Naive B cell (primary cell): ENCODE data around the gene LANCL3. TPM values are rescaled to one million over a fixed set of nuclear protein-coding genes. Genes with fewer than 3 reads are reported as not detected.
"Not testable (repeated sequence)": the region's sequence is repeated elsewhere in the genome, so short reads cannot be mapped to it uniquely, and the experiment has no call there.

ENCODE experiments used
- ATAC-seq, 2 donors: fragments of 150-1000 bp; cut with Tn5 transposase; 2 replicates each; pipeline ENCODE4 v1.10.0; 2021; ENCODE audit warnings: low read depth in 2 of 2, mild to moderate bottlenecking in 2 of 2, moderate library complexity in 2 of 2
- DNase-seq: peaks from one replicate; pipeline ENCODE4 v3.0.0; 2022
- H3K27ac Mint-ChIP-seq, 6 donors: one replicate each; pipeline ENCODE4 v1.8.0; 2020 to 2022; ENCODE audit warnings: mild to moderate bottlenecking in 6 of 6, mixed read lengths in 6 of 6, moderate library complexity in 5 of 6, inconsistent platforms in 2 of 6
- H3K27me3 Mint-ChIP-seq, 3 donors: one replicate each; pipeline ENCODE4 v1.8.0; 2021 to 2022; ENCODE audit warnings: mixed read lengths in 3 of 3, mild to moderate bottlenecking in 1 of 3
- H3K36me3 Mint-ChIP-seq, 2 donors: one replicate each; pipeline ENCODE4 v1.8.0; 2020 to 2022; ENCODE audit warnings: mixed read lengths in 2 of 2, inconsistent platforms in 1 of 2, mild to moderate bottlenecking in 1 of 2
- H3K4me1 Mint-ChIP-seq, 3 donors: one replicate each; pipeline ENCODE4 v1.8.0; 2020 to 2022; ENCODE audit warnings: mixed read lengths in 3 of 3, inconsistent platforms in 1 of 3, mild to moderate bottlenecking in 1 of 3, moderate library complexity in 1 of 3
- H3K4me3 Mint-ChIP-seq, 8 donors: one replicate each; pipeline ENCODE4 v1.8.0; 2020 to 2022; ENCODE audit warnings: mild to moderate bottlenecking in 8 of 8, mixed read lengths in 8 of 8, moderate library complexity in 8 of 8, inconsistent platforms in 2 of 8
- H3K9me3 Mint-ChIP-seq, 7 donors: one replicate each; pipeline ENCODE4 v1.8.0; 2020 to 2022; ENCODE audit warnings: mixed read lengths in 7 of 7, mild to moderate bottlenecking in 5 of 7, inconsistent platforms in 2 of 7, moderate library complexity in 1 of 7
- polyA plus RNA-seq, 6 donors: library from polyadenylated mRNA; unstranded; fragments of 300-500 nt; fragmentation: Illumina TruSeq; gene quantifications; one replicate each; pipeline ENCODE4 v1.2.3, GENCODE V29; 2021; ENCODE audit warnings: low read depth in 6 of 6

The LANCL3 gene
- under 1 TPM in 2 of 6 donors, not detected in 4; 0.03 to 0.19 TPM for polyA plus RNA-seq

DNA sequence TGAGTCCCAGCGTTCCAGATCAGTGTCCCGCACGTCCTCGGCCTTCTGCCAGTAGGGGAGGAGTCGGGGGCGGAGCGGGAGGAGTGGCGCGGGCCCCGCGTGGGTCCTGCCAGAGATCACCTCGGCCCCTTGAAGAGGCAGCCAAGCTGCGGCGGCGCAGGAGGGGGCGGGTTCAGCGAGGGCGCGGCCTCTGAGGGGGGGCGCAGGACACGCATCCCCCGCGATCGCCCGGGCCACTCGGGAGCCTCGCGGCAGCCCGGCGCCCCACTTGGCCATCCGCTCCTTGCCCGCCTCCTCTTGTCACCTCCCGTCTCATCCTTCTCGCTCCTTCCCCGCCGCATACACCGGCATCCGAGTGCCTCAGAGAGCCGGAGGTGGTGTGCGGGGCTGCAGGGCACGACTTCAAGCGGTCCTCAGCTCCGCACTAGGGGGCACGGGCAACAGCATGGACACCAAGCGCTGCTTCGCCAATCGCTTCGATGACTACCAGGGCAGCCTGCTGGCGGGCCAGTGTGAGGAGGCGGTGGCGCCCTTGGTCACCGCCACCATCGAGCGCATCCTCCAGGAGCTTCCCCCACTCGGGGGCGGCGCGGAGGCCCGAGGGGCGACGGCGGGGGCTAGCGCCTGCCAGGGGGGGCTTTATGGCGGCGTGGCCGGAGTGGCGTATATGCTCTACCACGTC lies at the start of gene LANCL3:
Gene LANCL3, plus strand, starts transcription at position 236 of the 682 bp plus-strand sequence. Its CDS starts 210 bp downstream, at position 446.
- H3K9me3 Mint-ChIP-seq: peaks cover 0 to 12% (median 2%) of the 10 kb centered on the region in 7 donors
- peak within 1 kb of the TSS in 7 of 8 donors; percentile 73 to 89 (median 82) for H3K4me3 Mint-ChIP-seq
- peaks cover 24 to 34% (median 24%) of the 10 kb centered on the region in 3 donors for H3K27me3 Mint-ChIP-seq
- peak in 1 of 2 donors; percentile 18 for ATAC-seq
- DNase-seq, H3K36me3 Mint-ChIP-seq, H3K4me1 Mint-ChIP-seq, H3K27ac Mint-ChIP-seq: not testable (repeated sequence)

DNA sequence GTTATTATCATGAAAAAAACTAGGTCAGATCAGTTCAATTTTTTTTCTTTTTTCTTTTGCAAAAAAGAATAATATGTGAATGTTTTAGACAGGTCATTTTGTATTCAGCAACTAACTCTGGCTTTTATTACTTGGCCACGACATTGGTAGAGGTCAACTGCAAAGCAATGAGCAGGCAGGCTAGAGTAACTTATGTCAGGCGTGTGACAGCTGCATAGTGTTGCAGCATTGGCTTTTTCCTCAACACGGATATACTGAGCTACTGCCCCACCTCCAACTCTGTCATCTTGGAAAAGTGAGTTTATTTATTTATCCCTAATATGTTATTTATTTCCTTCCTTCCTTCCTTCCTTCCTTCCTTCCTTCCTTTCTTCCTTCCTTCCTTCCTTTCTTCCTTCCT lies 47.8 kb upstream of the LANCL3 start:
- ATAC-seq, DNase-seq: not testable (repeated sequence)

DNA sequence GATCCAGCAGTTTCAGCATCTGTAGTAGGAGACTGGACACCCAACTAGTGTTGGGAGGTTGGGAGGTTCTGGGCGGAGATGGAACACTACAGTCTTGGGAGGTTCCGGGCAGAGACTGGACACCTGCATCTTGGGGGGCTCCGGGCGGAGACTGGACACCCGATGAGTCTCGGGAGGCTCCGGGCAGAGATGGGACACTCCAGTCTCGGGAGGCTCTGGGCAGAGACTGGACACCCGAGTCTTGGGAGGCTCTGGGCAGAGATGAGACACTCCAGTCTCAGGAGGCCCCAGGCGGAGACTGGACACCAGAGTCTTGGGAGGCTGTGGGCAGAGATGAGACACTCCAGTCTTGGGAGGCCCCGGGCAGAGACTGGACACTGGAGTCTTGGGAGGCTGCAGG lies 29.5 kb upstream of the LANCL3 start:
- Mint-ChIP-seq H3K4me3 (no peak overlapping the region), H3K27ac (no peak overlapping the region), H3K36me3 (no peaks in the 10 kb centered on the region), H3K9me3 (peaks cover 0 to 12% (median 5%) of the 10 kb centered on the region in 7 donors), H3K4me1 (no peaks in the 10 kb centered on the region), H3K27me3 (peaks cover 0 to 17% (median 10%) of the 10 kb centered on the region in 3 donors)
- ATAC-seq (no peak), DNase-seq (no peak)

More for the DNA sequence above, 47.8 kb upstream of the LANCL3 start:
- H3K27ac Mint-ChIP-seq, H3K4me1 Mint-ChIP-seq, H3K36me3 Mint-ChIP-seq, H3K4me3 Mint-ChIP-seq, H3K9me3 Mint-ChIP-seq: not testable (repeated sequence)
- peaks cover 4 to 33% (median 21%) of the 10 kb centered on the region in 3 donors for H3K27me3 Mint-ChIP-seq

DNA sequence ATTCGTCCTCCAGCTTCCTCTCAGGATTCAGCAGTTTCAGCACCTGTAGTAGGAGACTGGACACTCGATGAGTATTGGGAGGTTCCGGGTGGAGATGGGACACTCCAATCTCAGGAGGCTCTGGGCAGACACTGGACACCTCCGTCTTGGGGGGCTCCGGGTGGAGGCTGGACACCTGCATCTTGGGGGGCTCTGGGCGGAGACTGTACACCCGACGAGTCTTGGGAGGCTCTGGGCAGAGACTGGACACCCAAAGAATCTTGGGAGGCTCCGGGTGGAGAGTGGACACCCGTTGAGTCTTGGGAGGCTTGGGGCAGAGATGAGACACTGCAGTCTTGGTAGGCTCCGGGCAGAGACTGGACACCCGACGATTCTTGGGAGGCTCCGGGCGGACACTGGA lies 28.7 kb upstream of the LANCL3 start:
- ATAC-seq: no peak
- H3K4me1 Mint-ChIP-seq: no peaks in the 10 kb centered on the region
- no peaks in the 10 kb centered on the region for H3K36me3 Mint-ChIP-seq
- no peak overlapping the region for H3K27ac Mint-ChIP-seq
- no peak for DNase-seq
- no peak overlapping the region for H3K4me3 Mint-ChIP-seq
- H3K27me3 Mint-ChIP-seq: peaks cover 0 to 16% (median 10%) of the 10 kb centered on the region in 3 donors
- H3K9me3 Mint-ChIP-seq: peaks cover 0 to 12% (median 5%) of the 10 kb centered on the region in 7 donors

DNA sequence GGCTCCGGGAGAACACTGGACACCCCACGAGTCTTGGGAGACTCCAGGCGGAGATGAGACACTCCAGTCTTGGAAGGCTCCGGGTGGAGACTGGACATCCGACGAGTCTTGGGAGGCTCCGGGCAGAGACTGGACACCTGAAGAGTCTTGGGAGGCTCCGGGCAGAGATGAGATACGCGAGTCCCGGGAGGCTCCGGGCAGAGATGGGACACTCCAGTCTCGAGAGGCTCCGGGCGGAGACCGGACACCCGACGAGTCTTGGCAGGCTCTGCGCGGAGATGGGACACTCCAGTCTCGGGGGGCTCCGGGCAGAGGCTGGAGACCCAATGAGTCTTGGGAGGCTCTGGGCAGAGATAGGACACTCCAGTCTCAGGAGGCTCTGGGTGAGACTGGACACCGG lies 28.1 kb upstream of the LANCL3 start:
- peaks cover 0 to 16% (median 5%) of the 10 kb centered on the region in 3 donors for H3K27me3 Mint-ChIP-seq
- no peaks in the 10 kb centered on the region for H3K4me1 Mint-ChIP-seq
- DNase-seq (no peak), ATAC-seq (no peak)
- peaks cover 0 to 12% (median 5%) of the 10 kb centered on the region in 7 donors for H3K9me3 Mint-ChIP-seq
- H3K4me3 Mint-ChIP-seq: no peak overlapping the region
- H3K27ac Mint-ChIP-seq: no peak overlapping the region
- no peaks in the 10 kb centered on the region for H3K36me3 Mint-ChIP-seq

DNA sequence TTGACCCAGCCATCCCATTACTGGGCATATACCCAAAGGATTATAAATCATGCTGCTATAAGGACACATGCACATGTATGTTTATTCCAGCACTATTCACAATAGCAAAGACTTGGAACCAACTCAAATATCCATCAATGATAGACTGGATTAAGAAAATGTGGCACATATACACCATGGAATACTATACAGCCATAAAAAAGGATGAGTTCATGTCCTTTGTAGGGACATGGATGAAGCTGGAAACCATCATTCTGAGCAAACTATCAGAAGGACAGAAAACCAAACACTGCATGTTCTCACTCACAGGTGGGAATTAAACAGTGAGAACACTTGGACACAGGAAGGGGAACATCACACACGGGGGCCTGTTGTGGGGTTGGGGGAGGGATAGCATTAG lies 26.9 kb upstream of the LANCL3 start:
- not testable (repeated sequence) for H3K4me1 Mint-ChIP-seq, H3K4me3 Mint-ChIP-seq, H3K36me3 Mint-ChIP-seq, ATAC-seq, DNase-seq, H3K27ac Mint-ChIP-seq
- Mint-ChIP-seq H3K27me3 (peaks cover 0 to 17% (median 5%) of the 10 kb centered on the region in 3 donors), H3K9me3 (peaks cover 0 to 12% (median 5%) of the 10 kb centered on the region in 7 donors)

DNA sequence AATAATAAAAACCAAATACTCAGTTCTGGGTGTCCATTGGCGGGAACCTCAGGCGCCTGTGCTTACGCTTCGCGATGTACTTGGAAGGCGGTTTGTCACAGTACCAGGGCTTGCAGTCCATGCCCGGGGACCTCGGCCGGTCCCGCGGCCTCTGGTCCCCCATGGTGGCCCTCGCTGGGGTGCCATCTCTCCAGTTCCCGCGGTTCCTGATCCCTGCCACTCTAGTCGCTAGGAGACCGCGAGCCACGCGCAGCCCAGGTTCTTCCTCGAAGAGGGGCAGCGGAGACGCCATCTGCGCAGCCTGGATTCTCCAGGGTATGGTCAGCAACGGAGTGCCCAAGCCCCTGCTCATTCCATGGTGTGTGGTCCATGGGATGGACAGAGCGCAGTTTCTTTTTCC lies 26.4 kb upstream of the LANCL3 start:
- Mint-ChIP-seq H3K4me1 (no peaks in the 10 kb centered on the region), H3K4me3 (no peak overlapping the region), H3K9me3 (peaks cover 0 to 12% (median 5%) of the 10 kb centered on the region in 7 donors), H3K36me3 (no peaks in the 10 kb centered on the region), H3K27me3 (peaks cover 0 to 17% (median 5%) of the 10 kb centered on the region in 3 donors), H3K27ac (no peak overlapping the region)
- no peak for ATAC-seq
- no peak for DNase-seq

DNA sequence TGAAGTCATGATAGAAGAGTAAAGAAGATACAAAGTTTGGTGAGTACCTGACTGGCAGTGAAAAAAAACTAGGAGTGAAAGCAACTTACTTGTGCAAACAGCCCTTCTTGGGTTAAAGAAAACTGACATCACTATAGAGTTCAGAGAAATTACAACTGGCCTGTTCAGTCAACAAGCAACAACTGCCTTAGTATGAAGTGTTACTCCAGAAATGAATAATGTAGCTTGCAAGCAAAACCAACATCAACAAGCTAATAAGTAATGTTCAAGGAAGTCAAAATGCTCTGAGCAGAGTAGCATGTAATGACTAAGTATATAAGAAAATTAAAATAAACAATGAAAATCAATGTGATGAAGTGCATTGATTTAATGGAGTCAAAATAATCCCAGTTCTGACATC lies 21.8 kb upstream of the LANCL3 start:
- H3K9me3 Mint-ChIP-seq, ATAC-seq, H3K36me3 Mint-ChIP-seq, DNase-seq, H3K4me3 Mint-ChIP-seq, H3K4me1 Mint-ChIP-seq, H3K27ac Mint-ChIP-seq: not testable (repeated sequence)
- H3K27me3 Mint-ChIP-seq: peaks cover 0 to 19% (median 0%) of the 10 kb centered on the region in 3 donors

DNA sequence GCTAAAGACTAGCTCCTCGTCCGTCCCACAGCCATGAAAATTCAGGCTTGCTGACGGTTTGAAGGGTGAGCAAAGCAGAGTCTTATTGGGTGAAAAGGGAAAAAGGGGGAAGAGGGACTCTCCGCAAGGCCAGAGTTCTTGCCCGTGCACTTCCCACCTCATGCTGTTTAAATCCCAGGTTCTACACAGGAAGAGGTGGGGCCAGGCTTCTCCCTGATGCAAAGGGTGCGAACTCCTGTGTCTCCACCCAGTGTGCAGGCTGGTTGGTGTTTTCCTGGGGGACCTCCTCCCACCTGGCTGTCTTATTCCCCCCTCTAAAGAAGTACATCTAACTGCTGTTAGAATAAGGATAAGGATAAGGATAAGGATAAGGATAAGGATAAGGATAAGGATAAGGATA lies 18.0 kb upstream of the LANCL3 start:
- H3K27ac Mint-ChIP-seq: peak overlapping the region in 1 of 6 donors; percentile 18
- DNase-seq (no peak), ATAC-seq (no peak)
- peaks cover 0 to 18% (median 1%) of the 10 kb centered on the region in 7 donors for H3K9me3 Mint-ChIP-seq
- peaks cover 6 to 20% (median 10%) of the 10 kb centered on the region in 3 donors for H3K27me3 Mint-ChIP-seq
- no peak overlapping the region for H3K4me3 Mint-ChIP-seq
- no peaks in the 10 kb centered on the region for H3K4me1 Mint-ChIP-seq
- no peaks in the 10 kb centered on the region for H3K36me3 Mint-ChIP-seq

DNA sequence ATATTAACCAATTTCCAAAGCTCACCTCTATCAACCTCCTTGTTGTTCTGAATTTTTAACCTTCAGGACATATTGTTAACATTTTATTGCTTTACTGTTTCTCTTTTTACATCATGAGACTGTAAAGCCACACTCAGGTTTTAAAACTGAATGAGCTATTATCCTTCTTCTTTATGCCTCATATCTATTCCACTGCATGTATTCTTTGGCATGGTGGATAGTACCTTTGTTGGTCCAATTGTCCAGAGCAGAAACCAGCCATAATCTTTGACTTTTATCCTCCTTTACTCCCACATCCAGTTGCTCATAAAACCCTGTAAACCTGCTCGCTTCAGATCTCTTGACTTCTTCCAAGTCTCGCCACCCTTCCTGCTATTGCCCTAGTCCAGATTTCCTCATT lies 6.2 kb upstream of the LANCL3 start:
- Mint-ChIP-seq H3K27me3 (peaks cover 13 to 23% (median 17%) of the 10 kb centered on the region in 3 donors), H3K9me3 (peaks cover 0 to 15% (median 2%) of the 10 kb centered on the region in 7 donors)
- H3K4me1 Mint-ChIP-seq, H3K4me3 Mint-ChIP-seq, DNase-seq, H3K27ac Mint-ChIP-seq, H3K36me3 Mint-ChIP-seq, ATAC-seq: not testable (repeated sequence)

DNA sequence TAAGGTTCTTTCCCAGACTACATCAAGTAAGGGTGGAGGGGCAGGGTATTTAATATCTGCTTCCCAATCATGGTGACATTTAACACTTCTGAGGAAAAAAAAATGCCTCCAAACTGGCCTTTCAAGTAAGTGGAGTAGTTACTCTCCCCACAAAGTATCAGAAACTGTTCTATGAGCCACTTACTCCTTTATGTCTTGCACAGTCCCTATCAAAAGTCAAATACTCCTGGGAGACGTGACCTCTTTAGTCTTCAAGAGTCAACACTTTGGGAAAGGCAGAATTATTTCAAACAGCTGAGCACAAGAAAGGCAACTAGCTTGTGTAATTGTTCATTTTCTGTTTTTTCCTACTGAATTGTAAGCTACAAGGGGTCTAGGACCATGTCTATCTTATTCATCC lies 1.1 kb upstream of the LANCL3 start:
- H3K27me3 Mint-ChIP-seq: peaks cover 29 to 41% (median 33%) of the 10 kb centered on the region in 3 donors
- H3K36me3 Mint-ChIP-seq, H3K4me1 Mint-ChIP-seq, H3K4me3 Mint-ChIP-seq, DNase-seq, ATAC-seq, H3K27ac Mint-ChIP-seq: not testable (repeated sequence)
- H3K9me3 Mint-ChIP-seq: peaks cover 0 to 15% (median 4%) of the 10 kb centered on the region in 7 donors

DNA sequence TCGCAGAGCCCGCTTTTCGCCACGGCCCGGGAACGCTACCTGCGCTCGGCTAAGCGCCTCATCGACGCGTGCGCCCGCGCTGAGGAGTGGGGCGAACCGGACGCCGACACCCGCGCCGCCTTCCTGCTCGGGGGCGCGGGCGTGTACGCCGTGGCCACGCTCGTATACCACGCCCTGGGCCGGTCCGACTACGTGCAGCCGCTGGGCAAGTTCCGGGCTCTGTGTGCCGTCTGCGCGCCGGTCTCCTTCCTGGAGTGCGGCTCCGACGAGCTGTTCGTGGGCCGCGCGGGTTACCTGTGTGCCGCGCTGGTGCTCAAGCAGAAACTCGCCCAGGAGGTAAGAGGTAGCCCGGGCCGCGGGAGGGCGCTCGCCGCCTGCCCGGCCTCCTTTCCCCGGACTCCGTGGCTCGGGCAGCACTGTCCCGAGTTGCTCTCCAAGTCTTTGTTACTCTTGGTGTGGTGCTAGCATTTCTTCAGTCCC lies 687 bp downstream of the LANCL3 start:
- not testable (repeated sequence) for H3K36me3 Mint-ChIP-seq, DNase-seq, H3K4me1 Mint-ChIP-seq, H3K27ac Mint-ChIP-seq
- peaks cover 21 to 39% (median 22%) of the 10 kb centered on the region in 3 donors for H3K27me3 Mint-ChIP-seq
- peaks cover 0 to 11% (median 2%) of the 10 kb centered on the region in 7 donors for H3K9me3 Mint-ChIP-seq
- H3K4me3 Mint-ChIP-seq: peak overlapping the region in 7 of 8 donors; percentile 73 to 89 (median 82)
- ATAC-seq: peak in 1 of 2 donors; percentile 40

DNA sequence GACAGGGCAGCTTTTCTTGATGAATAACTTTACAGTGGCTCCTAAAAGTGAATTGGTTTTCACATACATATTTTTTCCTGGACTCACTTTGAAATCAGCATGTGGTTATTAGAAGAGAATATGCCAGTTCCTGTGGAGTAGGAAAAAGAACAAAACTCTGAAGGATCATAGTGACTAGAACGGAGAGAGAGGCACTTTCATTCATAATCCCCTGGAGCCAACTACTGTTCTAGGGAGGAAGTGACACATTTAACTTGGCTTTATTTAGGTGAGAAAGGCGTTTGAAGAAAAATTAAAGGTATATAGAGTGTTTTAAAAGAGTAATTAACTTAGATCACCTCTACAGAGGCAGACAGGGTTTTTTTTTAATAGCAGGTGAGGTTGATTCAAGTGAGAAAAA lies 1.7 kb downstream of the LANCL3 start:
- Mint-ChIP-seq H3K4me3 (peak overlapping the region in 1 of 8 donors; percentile 80), H3K27me3 (peaks cover 18 to 40% (median 19%) of the 10 kb centered on the region in 3 donors)
- not testable (repeated sequence) for H3K27ac Mint-ChIP-seq, DNase-seq, ATAC-seq, H3K36me3 Mint-ChIP-seq, H3K4me1 Mint-ChIP-seq, H3K9me3 Mint-ChIP-seq

DNA sequence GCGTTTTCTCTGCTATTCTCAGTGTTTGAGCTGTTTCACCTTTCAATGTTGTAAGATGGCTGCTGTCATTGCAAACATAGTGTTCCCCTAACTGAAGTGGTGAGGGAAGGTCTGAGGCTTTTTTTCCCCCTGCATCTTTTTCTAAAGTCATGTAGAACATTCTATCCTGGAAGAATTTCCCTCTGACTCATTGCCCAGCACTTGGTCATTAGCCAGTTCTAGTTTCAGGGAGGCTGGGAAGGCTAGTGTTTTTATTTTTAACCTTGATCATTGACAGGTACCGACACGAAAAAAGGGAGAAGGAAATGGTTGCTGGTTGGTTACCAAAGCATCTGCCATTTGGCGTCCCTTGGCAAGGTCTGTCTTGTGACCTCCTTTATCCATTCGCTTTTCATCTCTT lies 6.6 kb downstream of the LANCL3 start:
- peaks cover 0 to 2% (median 0%) of the 10 kb centered on the region in 3 donors for H3K4me1 Mint-ChIP-seq
- H3K27me3 Mint-ChIP-seq: peaks cover 11 to 30% (median 12%) of the 10 kb centered on the region in 3 donors
- no peak overlapping the region for H3K4me3 Mint-ChIP-seq
- ATAC-seq: no peak
- no peaks in the 10 kb centered on the region for H3K36me3 Mint-ChIP-seq
- no peak overlapping the region for H3K27ac Mint-ChIP-seq
- peaks cover 0 to 3% (median 0%) of the 10 kb centered on the region in 7 donors for H3K9me3 Mint-ChIP-seq
- DNase-seq: no peak
